Measurements from ENCODE around the gene ANTXR2. TPM values are rescaled to one million over a fixed set of nuclear protein-coding genes. Genes with fewer than 3 reads are reported as not detected.
"Not testable (repeated sequence)": the region's sequence is repeated elsewhere in the genome, so short reads cannot be mapped to it uniquely, and the experiment has no call there.

ANTXR2 gene
- total and polyA plus RNA-seq, 2 donors from 2014 or later = 10.6 to 33.1 TPM

- Histone ChIP-seq H3K9ac (ENCODE audit: low read length in 3 of 3) (no peak overlapping the region), H3K4me1 (ENCODE audit: control insufficient read depth in 2 of 3, insufficient read depth in 2 of 3, low read depth in 1 of 3, low read length in 3 of 3) (no peaks in the 10 kb centered on the region), H3K9me3 (ENCODE audit: control insufficient read depth in 2 of 3, insufficient read depth in 1 of 3, low read length in 3 of 3) (no peaks in the 10 kb centered on the region), H3K27me3 (ENCODE audit: control insufficient read depth, insufficient read depth, low read length) (no peaks in the 10 kb centered on the region), H3K36me3 (ENCODE audit: control insufficient read depth in 2 of 3, insufficient read depth in 3 of 3, low read length in 3 of 3) (no peaks in the 10 kb centered on the region), H3K4me3 (ENCODE audit: low read length in 3 of 3) (no peak overlapping the region), H3K27ac (ENCODE audit: low read depth in 2 of 2, low read length in 2 of 2) (no peak overlapping the region)
- DNase-seq (no peak), FAIRE-seq (no peak)
- intact Hi-C loops (cut with DNase I) = no loop called here
- TF ChIP-seq CTCF (IDR thresholded peaks at IDR 0.05; ENCODE audit: borderline replicate concordance, extremely low read depth, insufficient read depth) = no peak
Observed at GRCh38 chr4:79998201-79998600, 74.8 kb downstream of the ANTXR2 start.

GRCh38 chr4:79996851-79997250 is 76.2 kb downstream of the ANTXR2 start:
- no peak for FAIRE-seq
- Histone ChIP-seq H3K27me3 (ENCODE audit: control insufficient read depth, insufficient read depth, low read length) (no peaks in the 10 kb centered on the region), H3K4me3 (ENCODE audit: low read length in 3 of 3) (no peak overlapping the region), H3K9me3 (ENCODE audit: control insufficient read depth in 2 of 3, insufficient read depth in 1 of 3, low read length in 3 of 3) (no peaks in the 10 kb centered on the region), H3K9ac (ENCODE audit: low read length in 3 of 3) (no peak overlapping the region), H3K36me3 (ENCODE audit: control insufficient read depth in 2 of 3, insufficient read depth in 3 of 3, low read length in 3 of 3) (no peaks in the 10 kb centered on the region), H3K27ac (ENCODE audit: low read depth in 2 of 2, low read length in 2 of 2) (no peak overlapping the region), H3K4me1 (ENCODE audit: control insufficient read depth in 2 of 3, insufficient read depth in 2 of 3, low read depth in 1 of 3, low read length in 3 of 3) (no peaks in the 10 kb centered on the region)
- no peak for TF ChIP-seq CTCF (IDR thresholded peaks at IDR 0.05; ENCODE audit: borderline replicate concordance, extremely low read depth, insufficient read depth)
- no peak for DNase-seq
- intact Hi-C loops (cut with DNase I) = no loop called here

GRCh38 chr4:79993476-79993875 is 79.6 kb downstream of the ANTXR2 start:
- no peak for DNase-seq
- Histone ChIP-seq H3K36me3 (ENCODE audit: control insufficient read depth in 2 of 3, insufficient read depth in 3 of 3, low read length in 3 of 3) (no peaks in the 10 kb centered on the region), H3K4me3 (ENCODE audit: low read length in 3 of 3) (no peak overlapping the region), H3K4me1 (ENCODE audit: control insufficient read depth in 2 of 3, insufficient read depth in 2 of 3, low read depth in 1 of 3, low read length in 3 of 3) (no peaks in the 10 kb centered on the region), H3K27me3 (ENCODE audit: control insufficient read depth, insufficient read depth, low read length) (no peaks in the 10 kb centered on the region), H3K27ac (ENCODE audit: low read depth in 2 of 2, low read length in 2 of 2) (no peak overlapping the region), H3K9ac (ENCODE audit: low read length in 3 of 3) (no peak overlapping the region), H3K9me3 (ENCODE audit: control insufficient read depth in 2 of 3, insufficient read depth in 1 of 3, low read length in 3 of 3) (no peaks in the 10 kb centered on the region)
- intact Hi-C loops (cut with DNase I) = no loop called here
- FAIRE-seq = no peak
- TF ChIP-seq CTCF (IDR thresholded peaks at IDR 0.05; ENCODE audit: borderline replicate concordance, extremely low read depth, insufficient read depth) = no peak

- FAIRE-seq (no peak), DNase-seq (no peak)
- Histone ChIP-seq H3K36me3 (ENCODE audit: control insufficient read depth in 2 of 3, insufficient read depth in 3 of 3, low read length in 3 of 3) (no peaks in the 10 kb centered on the region), H3K9me3 (ENCODE audit: control insufficient read depth in 2 of 3, insufficient read depth in 1 of 3, low read length in 3 of 3) (no peaks in the 10 kb centered on the region), H3K4me1 (ENCODE audit: control insufficient read depth in 2 of 3, insufficient read depth in 2 of 3, low read depth in 1 of 3, low read length in 3 of 3) (no peaks in the 10 kb centered on the region), H3K27ac (ENCODE audit: low read depth in 2 of 2, low read length in 2 of 2) (no peak overlapping the region), H3K9ac (ENCODE audit: low read length in 3 of 3) (no peak overlapping the region), H3K4me3 (ENCODE audit: low read length in 3 of 3) (no peak overlapping the region), H3K27me3 (ENCODE audit: control insufficient read depth, insufficient read depth, low read length) (no peaks in the 10 kb centered on the region)
- intact Hi-C loops (cut with DNase I) = no loop called here
- no peak for TF ChIP-seq CTCF (IDR thresholded peaks at IDR 0.05; ENCODE audit: borderline replicate concordance, extremely low read depth, insufficient read depth)
Observed at GRCh38 chr4:79991601-79992000, 81.4 kb downstream of the ANTXR2 start.

- FAIRE-seq; H3K27me3 ChIP-seq (ENCODE audit: control insufficient read depth, insufficient read depth, low read length); DNase-seq; H3K4me3 ChIP-seq (ENCODE audit: low read length in 3 of 3); intact Hi-C loops (cut with DNase I); H3K9ac ChIP-seq (ENCODE audit: low read length in 3 of 3); H3K4me1 ChIP-seq (ENCODE audit: control insufficient read depth in 2 of 3, insufficient read depth in 2 of 3, low read depth in 1 of 3, low read length in 3 of 3); H3K9me3 ChIP-seq (ENCODE audit: control insufficient read depth in 2 of 3, insufficient read depth in 1 of 3, low read length in 3 of 3); H3K27ac ChIP-seq (ENCODE audit: low read depth in 2 of 2, low read length in 2 of 2); H3K36me3 ChIP-seq (ENCODE audit: control insufficient read depth in 2 of 3, insufficient read depth in 3 of 3, low read length in 3 of 3): not testable (repeated sequence)
Observed at GRCh38 chr4:79991100-79991499, 81.9 kb downstream of the ANTXR2 start.
